HL-60/S4 treated with phorbol 12-myristate 13-acetate at 8.2 ng/mL for 4 days and 3 days (cell line): ENCODE data around the gene SORCS1.

ENCODE experiments used
- in situ Hi-C: fragments of 300-500 bp; cut with MboI; formaldehyde crosslinking; loops from 2 replicates; pipeline ENCODE4 v1.15.0; 2022; ENCODE audit warnings: low sequenced_read_pairs

SORCS1 gene

DNA sequence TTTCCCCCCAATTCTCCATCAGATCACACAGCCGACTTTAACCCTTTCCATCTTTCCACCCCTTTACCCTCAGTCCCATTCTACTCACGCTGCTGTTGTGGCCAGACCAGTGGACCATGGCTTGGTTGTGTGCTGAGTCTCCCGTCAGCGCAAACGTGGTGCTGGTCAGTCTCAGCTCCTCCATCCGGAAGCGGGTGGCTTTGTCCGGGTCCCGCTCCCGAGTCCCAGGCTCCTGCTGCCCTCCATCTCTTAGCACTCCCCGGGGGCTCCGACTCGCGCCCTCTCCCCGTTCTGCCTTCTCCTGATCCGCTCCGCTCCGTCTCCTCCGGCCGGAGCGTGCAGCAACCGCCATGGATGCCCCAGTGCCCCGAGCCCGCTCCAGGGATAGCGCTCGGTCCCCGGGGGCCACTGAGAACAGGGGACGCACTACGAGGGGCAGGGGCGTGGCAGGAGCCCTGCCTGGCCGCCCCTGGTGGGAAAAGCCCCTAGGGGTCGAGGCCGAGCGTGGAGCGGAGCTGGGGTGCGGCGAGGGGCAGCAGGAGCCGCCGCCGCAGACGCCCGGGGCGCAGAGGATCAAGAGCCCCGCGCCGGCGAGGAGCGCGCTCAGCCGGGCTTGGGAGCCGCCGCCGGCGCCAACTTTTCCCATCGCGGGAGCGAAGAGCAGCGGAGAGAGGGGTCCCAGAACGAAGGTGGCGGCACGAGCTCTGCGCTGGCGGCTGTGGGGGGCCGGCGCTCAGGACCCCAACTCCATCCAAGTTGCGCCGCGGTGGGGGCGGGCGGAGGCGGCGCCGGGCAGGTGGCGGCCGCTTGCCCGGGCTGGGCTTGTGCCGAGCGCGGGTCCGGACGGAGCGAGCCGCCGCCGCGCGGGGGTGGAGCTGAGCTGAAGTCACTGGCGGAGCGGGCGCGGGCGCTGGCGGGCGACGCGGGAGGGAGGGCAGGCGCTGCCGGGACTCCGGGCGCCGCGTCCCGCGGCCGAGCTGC lies at the start of gene SORCS1:
Gene SORCS1 (minus strand): TSS at position 826 of the 981 bp plus-strand sequence.
- in situ Hi-C loops = no loop called here

DNA sequence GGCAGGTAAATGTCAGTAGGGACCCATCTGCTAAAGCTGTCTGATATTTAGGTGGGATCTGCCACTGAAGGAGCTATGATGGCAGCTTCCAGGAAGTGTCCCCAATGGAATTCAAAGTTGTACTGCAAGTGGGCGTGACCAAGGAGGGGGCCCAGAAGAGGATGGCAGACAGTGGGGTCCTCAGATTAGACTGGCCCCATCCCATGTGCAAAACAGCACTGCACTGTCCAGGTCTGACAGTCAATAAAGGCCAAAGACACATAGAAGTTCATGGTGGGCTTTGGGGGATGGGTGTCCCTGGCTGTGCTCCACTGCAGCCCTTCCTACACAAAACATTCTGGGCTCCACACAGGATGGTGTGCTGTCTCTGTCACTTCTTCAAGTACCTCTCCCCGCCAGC lies 49.8 kb upstream of the SORCS1 start:
- in situ Hi-C loops = no loop called here

DNA sequence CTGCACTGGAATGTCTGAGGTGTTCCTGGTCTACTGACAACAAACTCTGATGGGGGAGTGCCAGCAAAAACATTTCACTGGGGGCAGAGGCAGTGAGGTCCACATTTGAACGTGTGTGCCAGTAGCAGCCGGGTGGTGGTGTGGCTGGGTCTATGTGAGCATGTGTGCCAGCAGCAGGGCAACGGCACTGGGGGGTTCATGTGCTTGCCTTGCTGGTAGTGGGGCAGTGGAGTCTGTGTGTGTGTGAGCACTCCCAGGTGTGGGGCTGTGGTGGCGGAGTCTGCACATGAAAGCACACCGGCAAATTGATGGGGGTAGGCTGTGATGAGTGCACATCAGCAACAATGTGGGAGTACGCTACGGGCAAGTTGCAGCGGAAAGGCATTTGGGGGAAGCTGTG lies 49.4 kb upstream of the SORCS1 start:
- in situ Hi-C loops = no loop called here

DNA sequence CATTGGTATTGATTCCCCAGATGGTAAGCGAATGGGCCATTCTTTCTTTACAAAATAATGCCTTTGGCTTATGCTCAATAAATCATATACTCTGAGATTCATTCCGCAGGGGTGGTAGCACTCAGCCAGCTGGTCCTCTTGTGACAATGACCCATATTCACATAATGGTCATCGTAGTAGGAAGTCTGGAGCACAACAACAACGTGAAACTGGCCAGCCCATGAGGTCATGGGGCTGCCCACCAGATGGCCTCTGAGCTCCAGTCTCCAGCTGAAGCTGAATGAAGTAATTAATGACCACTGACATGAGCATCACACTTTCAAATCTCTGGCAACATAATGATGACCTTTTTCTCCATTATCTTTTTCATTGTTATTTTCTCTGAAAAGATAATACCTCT lies 42.3 kb upstream of the SORCS1 start:
- in situ Hi-C loops = no loop called here

DNA sequence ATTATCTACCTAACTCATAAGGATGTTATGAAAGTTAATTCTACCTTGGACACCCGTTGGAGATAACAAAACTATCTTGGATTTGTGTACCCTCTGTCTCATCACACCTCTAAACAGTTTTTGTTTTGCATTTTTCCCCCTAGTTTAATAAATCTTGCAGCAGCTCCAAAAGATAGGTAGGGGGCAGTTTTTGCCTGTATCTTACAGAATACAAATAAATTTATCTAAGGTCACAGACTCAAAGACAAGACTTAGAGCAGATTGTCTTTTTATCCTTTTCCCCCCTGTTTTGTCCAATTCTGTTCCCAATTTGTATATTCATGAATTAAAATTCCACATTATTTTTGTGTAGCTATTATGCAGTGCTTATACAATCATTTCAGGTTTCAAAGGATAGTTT lies 5.0 kb upstream of the SORCS1 start:
- in situ Hi-C loops = no loop called here

DNA sequence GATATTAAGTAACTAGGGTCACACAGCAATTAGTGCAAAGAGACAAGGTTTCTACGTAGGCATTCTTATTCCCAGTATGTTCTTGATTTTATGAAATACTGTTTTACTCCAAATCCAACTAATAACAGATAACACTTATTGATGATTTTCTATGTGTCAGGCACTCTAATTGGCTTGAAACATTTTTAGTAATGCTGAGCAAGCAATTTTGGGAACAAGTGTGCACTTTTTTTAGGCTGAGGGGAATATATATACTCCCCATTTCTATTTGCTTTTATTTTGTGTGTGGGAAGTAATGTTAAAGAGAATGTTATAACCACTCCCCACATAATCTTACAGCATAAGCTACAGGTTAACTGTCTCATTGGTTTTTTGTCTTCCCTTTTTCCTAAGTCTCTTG lies 4.2 kb upstream of the SORCS1 start:
- in situ Hi-C loops = no loop called here

DNA sequence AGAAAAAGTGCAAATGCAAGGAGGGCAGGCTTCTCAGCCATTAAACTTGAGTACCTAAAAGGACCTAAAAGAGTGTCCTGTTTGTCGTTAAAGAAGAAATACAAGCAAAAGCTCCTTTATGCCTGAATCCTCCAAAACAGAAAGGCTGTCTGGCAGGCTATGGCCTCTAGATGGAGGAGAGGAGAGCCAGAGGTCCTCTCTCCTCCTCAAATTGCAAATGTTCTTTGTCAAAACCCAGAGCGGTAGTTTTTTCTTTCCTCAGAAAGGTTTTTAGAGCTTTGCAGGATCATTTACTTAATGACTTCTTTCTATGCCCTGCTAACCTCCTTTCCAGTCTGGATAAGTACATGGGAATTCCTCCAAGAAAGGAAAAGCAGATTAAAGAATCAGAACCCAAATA lies 1.9 kb upstream of the SORCS1 start:
- in situ Hi-C loops = no loop called here

DNA sequence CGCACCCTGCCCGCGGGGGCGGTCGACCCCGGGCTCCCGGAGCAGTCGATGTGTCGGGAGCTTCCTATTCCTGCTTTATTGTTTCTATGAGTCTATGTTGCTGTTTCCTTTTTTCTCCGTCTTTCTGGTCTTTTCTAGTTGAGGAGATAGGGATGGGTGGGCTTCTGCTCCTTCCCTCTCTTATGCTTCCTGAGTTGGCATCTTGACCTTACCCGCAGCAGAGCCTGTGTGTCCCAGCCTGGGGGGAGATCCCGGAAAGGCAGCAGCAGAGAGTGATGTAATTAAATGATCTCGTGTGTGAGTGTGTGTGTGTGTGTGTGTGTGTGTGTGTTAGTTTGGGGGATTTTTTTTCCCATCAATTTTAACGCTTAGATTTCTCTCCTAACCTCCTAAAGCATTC lies 486 bp upstream of the SORCS1 start:
- in situ Hi-C loops = no loop called here

DNA sequence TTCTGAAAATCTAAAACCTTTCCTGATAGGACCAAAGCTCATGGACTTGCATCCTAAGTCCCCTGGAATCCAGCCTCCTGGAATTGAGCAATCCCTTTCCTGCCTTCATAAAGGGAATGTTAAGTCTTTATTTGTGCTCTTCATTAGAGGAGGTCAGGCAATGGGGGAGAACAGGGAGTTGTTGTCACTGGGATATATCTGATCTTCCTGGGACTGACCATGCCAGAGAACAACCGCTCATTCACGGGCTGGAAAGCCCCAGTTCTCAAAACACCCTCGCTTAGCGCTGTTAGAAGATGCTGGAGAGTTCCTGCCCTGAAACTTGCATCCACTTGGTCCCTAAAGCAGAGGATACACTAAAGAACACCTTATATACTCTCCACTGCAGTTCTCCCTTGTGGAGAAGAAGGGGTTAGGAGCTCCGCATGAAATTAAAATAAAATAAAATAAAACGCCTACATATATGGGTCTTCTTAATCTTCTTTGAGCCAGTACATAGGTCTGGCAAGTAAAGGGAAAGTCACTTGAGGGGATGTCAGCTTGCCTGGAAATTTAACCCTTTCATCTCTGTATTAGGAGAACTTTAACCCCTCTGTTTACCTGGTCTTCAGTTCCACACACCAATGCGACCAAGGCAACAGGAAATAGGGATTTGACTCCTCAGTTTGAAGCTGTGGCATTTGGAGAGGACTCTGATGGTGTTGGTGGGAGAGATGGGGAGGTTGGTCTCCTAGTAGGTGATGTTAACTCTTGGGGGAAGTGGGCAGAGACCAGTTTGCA lies 1.2 kb downstream of the SORCS1 start:
- in situ Hi-C loops = no loop called here

DNA sequence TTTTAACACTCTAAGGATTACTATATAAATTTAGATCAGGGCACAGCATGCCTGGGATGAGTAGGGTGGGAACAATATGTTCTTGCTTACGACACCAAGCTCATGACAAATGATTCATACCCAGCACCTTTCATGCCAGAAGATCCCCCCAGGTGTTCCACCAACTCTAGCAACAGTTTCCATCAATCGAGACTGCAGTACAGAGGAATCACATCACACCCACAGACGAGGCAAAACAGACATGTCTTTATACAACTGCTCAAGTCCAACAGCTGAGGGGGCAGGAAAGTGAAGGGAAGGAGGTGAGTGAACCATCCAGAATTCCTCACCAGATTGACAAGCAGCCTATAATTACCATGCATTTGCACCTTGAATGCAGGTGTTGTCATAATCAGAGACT lies 3.6 kb downstream of the SORCS1 start:
- in situ Hi-C loops = no loop called here

DNA sequence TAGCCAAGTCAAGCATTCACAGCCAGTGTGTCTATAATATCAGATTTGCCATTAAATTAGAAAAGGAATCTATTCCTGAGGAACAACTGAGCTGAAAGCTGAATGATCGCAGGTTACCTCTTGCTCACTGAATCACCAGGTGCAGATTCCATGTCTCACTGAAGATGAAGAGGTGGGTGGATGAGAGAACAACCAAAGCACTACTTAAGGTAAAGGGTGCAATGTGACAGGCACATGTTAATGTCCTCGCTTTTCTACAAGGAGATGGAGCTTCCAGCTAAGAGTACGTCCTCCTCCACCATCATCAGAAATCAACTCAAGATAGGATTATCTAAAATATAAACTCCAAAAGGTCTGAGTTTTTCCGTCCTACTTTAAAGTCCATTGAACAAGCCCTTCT lies 4.6 kb downstream of the SORCS1 start:
- in situ Hi-C loops = no loop called here

DNA sequence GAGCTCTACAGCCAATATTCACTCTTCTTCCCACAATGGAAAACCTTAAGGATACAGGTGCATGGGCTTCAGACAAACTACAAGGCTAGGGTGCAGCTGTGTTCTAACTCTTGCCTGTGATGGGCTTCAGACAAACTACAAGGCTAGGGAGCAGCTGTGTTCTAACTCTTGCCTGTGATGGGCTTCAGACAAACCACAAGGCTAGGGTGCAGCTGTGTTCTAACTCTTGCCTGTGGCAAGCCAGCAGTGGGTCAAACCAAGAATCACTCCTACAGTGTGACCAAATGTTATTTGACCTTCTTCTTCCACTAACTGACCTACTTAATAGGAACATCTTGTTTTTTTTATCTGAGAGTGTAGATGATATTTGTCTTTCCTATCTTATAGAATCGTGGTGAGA lies 7.4 kb downstream of the SORCS1 start:
- in situ Hi-C loops = no loop called here

DNA sequence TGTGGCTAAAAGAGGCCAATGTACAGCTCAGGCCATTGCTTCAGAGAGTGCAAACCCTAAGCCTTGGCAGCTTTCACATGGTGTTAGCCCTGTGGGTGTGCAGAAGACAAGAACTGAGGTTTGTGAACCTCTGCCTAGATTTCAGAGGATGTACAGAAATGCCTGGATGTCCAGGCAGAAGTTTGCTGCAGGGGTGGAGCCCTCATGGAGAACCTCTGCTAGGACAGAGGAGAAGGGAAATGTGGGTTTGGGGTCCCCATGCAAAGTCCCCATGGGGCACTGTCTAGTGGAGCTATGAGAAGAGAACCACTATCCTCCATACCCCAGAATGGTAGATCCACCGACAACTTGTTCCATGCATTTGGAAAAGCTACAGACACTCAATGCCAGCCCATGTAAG lies 12.4 kb downstream of the SORCS1 start:
- in situ Hi-C loops = no loop called here

DNA sequence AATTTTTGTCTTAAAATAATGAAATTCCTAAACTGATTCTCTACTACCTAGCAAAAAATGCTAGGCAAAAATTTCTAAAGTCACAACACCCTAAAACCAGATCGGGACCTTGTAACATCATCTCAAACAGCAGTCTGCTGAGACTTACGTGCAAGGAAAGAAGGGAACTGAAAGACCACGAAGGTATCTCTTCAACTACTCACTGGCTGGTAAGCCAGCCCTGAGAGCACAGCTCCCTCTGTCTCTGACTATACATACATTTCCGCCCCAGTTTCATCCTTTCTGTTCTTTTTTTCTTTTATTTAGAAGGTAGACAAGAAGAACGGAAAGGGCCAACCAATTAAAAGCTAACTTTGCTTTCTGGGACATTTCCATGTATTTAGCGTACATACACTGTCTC lies 15.6 kb downstream of the SORCS1 start:
- in situ Hi-C loops = no loop called here

DNA sequence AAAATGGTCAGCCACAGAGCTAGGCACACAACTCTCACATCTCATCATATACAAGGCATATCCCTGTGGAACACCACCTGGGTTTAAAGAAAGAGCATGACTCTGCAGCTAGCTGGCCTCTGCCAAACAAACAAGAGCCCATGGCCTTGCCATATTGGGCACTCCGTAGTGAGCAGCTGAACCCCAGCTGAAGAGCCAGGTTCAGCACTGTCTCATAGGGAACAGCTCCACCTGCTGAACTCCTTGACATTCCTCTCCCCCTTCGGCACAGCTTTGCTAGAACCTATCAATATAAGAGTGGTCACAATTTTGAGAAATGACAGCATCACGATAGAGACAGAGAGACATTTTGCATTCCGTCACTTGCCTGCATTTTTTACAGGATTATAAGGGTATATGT lies 20.0 kb downstream of the SORCS1 start:
- in situ Hi-C loops = no loop called here

DNA sequence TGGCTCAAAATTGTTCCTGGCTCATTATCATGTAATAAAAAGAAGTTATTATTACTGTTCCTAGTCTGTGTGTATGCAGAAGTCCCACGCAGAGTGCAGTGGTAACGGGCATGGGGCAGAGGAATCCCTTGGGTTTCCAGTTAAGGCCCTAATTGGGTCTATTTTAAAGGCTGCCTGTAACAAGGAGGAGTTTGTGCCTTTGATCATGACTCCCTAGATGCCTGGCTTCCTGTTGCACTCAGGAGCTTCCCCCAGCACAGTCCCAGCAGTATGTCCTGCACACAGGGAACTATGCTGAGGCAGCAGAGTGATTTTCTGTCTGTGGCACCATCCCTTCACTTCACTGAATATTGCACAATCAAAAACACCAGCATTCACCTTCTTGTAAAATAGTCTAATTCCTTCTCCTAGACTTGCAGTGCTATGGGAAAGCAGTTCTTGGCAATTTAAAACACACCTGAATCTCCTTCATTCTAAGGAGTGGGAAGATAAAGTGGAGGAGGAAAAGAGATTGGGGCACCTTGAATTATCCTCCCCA lies 22.9 kb downstream of the SORCS1 start:
- in situ Hi-C loops = no loop called here

DNA sequence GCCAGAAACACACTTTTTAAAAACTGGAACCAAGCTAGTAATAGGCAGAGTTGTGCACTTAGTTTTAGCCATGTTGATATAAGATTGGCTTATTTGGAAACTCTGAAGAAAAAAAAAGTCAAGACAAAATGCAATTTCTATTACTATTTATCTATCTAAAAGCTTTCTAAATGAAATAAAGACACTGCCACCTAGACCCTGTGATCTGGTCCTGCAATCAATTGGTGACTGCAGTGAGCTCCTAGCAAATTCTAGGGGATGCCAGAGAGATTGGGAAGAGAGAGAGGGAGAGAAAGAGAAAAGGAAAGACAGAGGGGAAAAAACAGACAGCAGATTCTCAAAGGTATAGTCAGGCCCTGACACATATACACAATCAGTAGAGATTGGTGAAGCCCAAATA lies 25.3 kb downstream of the SORCS1 start:
- in situ Hi-C loops = no loop called here

DNA sequence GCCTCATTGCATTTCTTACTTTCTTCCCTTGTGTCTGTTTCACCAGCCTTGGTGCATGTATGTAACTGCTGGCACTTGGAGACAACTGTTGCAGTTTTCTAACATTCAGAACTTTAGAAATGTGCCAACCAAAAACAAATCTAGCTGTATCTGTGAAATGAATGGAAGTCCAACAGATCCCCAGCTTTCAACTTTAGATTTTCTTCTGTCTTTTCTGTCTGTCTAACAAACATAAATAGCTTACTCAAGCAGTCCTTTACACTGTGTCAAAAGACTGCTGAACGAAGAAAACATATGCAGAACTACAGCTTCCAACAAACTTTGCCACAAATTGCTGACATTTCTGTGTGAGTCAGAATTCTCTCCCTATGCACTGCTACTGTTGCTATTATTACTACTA lies 30.9 kb downstream of the SORCS1 start:
- in situ Hi-C loops = no loop called here

DNA sequence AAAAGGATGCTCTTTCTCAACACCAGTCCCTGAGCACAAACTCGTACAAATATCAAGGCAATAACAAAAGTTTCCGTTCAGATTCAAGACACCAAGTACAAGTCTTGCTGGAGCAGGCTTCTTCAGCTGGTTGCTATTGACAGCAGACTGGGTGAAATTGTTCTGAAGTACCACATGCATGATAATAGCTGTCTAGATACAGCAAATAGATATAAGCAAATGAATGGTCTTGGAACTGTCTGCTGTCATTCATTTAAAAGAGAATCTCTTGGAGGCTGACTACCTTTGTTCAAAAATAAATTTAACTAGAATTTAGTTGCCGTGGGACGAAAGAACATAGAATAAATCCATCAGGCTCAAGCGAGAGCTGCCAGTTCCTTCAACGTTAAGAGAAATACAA lies 35.5 kb downstream of the SORCS1 start:
- in situ Hi-C loops = no loop called here

DNA sequence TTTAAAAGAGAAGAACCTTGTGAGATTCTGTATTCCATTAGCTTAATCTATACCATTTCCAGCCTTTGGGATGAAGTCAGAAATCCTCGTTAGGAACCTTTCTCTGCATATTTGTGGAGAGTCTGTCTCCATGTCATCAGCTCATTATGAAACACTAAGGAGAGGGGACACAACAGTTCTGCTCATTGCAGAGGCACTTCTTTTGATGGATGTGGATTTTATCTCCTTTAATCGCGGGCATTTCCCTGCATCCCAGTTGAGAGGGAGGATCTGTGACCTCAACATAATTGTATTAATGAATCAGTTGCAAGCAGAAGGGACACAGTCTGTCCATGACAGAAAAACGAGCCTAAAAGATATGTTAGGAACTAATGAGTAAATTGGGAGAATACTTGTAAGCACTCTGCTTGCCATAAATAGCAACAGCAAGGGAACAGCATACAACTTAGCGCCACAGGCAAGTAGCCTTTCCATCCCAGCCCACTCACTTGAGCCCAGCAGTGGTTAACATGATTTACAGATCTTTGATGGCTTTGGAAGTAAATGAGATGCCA lies 37.9 kb downstream of the SORCS1 start:
- in situ Hi-C loops = no loop called here

DNA sequence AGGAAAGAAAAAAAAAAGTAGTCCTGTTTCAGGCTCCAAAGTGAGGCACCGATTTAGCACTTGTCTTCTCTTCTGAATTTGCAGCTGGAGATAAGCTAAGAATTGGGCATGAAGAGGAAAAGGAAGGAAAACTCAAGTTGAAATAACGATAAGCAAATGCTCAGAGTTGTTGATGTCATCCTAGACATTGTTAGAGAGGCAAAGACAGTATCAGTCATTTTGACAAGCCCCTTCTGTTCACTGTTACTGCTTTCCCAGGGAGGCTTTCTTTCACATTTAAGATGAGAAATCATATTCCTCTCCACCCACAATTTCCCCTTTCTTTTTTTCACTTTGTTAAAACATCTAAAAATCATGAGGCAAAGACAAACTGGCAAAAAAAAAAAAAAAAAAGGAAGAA lies 41.8 kb downstream of the SORCS1 start:
- in situ Hi-C loops = no loop called here

DNA sequence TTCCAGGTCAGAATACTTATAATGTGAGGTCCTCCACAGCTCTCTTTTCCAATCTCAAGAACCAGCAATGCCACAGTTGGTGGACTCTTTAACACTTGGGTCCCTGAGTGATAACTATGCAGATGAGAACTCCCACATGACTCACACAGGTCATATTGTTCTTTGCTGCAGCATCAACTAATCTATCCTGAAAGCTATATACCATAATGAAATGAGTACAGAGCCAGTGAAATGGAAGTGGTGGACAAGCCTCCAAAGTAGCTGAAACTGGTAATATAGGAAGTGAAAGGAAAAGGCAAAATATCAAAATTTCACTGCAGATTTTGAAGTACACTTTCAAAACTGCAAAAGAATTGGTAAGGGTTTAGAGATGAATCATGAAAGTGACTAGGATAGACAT lies 45.6 kb downstream of the SORCS1 start:
- in situ Hi-C loops = no loop called here
